Stimulated activated effector memory CD8-positive, alpha-beta T cell treated with anti-CD3 and anti-CD28 coated beads, Interleukin-12 subunit alpha, Interleukin-12 subunit beta, amount 100 ng/mL, for 72 hours (primary cell): Measurements from ENCODE around the gene PRKRIP1.
"Not testable (repeated sequence)": the region's sequence is repeated elsewhere in the genome, so short reads cannot be mapped to it uniquely, and the experiment has no call there.

ENCODE experiments used
- ATAC-seq: fragments of 150-1000 bp; cut with Tn5 transposase; 2 replicates; pipeline ENCODE4 v1.10.0; 2021
- DNase-seq, 2 donors: peaks; one replicate each; pipeline ENCODE4 v3.0.0; 2021 to 2022; ENCODE audit warnings: low spot score in 2 of 2
- H3K27ac Mint-ChIP-seq: one replicate; pipeline ENCODE4 v1.8.0; 2022; ENCODE audit warnings: mild to moderate bottlenecking, mixed read lengths
- H3K36me3 Mint-ChIP-seq: one replicate; pipeline ENCODE4 v1.8.0; 2022; ENCODE audit warnings: mild to moderate bottlenecking, mixed read lengths
- H3K4me1 Mint-ChIP-seq: one replicate; pipeline ENCODE4 v1.8.0; 2022; ENCODE audit warnings: mixed read lengths
- H3K4me3 Mint-ChIP-seq: one replicate; pipeline ENCODE4 v1.8.0; 2022; ENCODE audit warnings: mild to moderate bottlenecking, mixed read lengths
- H3K9me3 Mint-ChIP-seq: one replicate; pipeline ENCODE4 v1.8.0; 2022; ENCODE audit warnings: mixed read lengths

Gene PRKRIP1, protein sequence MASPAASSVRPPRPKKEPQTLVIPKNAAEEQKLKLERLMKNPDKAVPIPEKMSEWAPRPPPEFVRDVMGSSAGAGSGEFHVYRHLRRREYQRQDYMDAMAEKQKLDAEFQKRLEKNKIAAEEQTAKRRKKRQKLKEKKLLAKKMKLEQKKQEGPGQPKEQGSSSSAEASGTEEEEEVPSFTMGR

DNA sequence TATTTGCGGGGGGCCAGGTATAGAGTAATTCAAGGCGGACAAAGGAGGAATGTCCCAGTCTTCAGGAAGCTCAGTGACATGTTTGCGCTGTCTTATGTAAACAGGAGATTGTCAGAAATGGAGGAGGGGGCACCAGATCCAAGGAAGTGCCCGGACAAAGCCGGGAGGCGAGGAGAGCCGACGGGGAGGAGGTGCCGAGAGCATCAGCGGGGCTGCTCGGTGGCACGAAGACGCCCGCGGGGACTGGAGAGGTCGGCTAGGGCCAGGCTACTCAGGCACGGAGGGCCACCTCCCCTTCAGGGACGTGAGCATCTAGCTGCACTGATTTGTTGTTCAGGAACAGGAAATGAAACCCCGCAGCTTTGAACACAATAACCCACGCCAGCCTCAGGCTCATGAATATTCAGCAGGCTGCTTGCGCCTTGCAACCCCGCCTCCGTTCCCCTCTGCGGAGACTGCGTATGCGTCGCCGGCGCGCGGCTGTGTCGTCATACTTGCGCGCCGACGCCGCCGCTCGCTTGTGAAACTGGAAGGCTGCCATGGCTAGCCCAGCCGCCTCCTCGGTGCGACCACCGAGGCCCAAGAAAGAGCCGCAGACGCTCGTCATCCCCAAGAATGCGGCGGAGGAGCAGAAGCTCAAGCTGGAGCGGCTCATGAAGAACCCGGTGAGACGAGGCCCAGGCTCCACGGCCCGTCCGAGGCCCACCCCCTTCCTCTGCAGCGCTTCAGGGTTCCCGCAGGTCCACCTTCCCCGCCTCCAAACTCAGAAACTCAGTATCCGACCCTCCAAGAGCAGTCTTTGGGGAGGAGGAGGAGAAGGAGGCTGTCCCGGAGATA, at the start of gene PRKRIP1:
TSS of gene PRKRIP1 (plus strand) at position 491 of the 837 bp plus-strand sequence. CDS start at position 540, 49 bp downstream.
- DNase-seq (peak; percentile 63 to 87), ATAC-seq (peak; percentile 99)
- peaks cover 97% of the 10 kb centered on the region for H3K36me3 Mint-ChIP-seq
- H3K4me3 Mint-ChIP-seq, result peak within 1 kb of the TSS; percentile 85
- H3K4me1 Mint-ChIP-seq, result peaks cover 15% of the 10 kb centered on the region
- no peaks in the 10 kb centered on the region for H3K9me3 Mint-ChIP-seq
- H3K27ac Mint-ChIP-seq, result peak within 1 kb of the TSS; percentile 91

DNA sequence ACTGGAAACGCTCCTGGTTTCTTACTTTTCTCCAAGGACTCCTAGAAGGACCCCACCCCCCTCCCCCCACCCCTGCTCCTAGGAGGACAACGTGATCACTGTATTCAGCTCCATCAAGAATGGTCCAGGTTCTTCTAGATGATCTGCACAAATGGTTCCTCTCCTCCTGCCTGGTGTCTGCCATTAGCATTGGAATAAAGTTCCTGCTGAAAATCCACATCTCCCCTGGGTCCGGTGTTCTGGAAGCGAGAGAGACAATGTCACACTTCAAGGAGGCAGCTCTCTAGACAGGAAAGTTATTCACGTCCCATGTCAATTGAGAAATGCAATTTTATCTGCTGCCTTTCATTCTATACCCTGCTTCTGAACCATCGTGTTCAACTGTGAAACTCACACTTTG, 49.2 kb upstream of the PRKRIP1 start:
- H3K4me1 Mint-ChIP-seq, H3K9me3 Mint-ChIP-seq, ATAC-seq, H3K27ac Mint-ChIP-seq, H3K4me3 Mint-ChIP-seq, H3K36me3 Mint-ChIP-seq: not testable (repeated sequence)
- DNase-seq, result peak in 1 of 2 donors; percentile 60

DNA sequence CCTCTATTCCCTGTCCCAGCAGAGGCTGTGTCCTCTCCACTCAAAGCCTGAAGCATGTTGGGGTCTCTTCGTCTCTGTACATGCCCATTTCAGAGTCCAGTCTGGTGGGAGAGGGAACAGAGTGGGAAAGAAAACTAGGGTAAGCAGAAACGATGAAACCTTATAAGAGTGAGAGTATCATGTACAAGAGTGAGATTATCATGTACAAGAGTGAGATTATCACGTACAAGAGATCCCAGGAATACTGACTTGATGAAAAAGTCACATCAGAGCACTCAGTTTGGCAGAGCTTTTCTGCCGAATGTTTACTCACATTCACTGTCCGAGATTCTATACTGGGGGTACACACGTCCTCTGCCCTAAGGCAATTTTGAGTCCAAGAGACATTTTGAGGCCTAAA, 39.8 kb upstream of the PRKRIP1 start, which contains the start of gene SPDYE6:
TSS of gene SPDYE6 (minus strand) at position 101 of the 400 bp plus-strand sequence. CDS start 421 bp downstream, outside the sequence.
- not testable (repeated sequence) for DNase-seq, H3K9me3 Mint-ChIP-seq, H3K4me3 Mint-ChIP-seq, H3K4me1 Mint-ChIP-seq, H3K36me3 Mint-ChIP-seq, ATAC-seq, H3K27ac Mint-ChIP-seq

DNA sequence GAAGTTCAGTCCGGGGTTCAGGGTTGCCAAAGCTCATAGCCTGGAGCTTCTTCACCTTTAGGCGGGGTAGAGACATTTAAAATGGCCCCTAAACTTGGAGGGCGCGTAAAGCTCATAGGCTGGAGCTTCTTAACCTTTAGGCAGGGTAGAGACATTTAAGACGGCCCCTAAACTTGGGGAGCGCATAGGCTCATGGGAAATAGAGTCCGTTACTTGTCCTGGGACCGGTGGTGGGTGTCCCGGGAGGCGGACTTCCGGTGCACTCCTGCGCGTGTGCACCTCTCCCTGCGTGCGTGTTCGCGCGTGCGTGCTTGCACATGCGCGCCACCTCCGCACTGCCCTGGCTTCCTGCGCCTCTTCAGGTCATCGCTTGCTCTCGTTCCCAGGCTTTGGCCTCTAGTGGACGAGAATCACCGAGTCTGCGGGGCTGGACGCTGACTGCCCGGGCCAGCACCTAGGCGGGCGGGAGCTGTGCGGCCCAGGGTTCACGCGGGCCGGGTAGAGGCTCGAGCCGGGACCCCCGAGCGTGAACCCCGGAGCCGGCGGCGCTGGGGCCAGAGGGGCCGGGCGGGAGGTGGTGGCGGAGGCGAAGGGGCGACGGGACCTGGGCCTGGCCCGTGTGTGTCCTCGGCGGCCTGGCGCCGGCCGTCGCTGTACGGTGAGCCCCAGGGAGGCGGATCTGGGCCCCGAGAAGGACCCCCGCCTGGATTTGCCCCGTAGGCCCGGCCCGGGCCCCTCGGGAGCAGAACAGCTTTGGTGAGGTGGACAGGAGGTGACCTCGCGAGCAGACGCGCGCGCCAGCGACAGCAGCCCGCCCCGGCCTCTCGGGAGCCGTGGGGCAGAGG, 32.4 kb upstream of the PRKRIP1 start:
- ATAC-seq, result peak; percentile 100
- peaks cover 38% of the 10 kb centered on the region for H3K36me3 Mint-ChIP-seq
- peak; percentile 79 to 94 for DNase-seq
- H3K27ac Mint-ChIP-seq, result peak overlapping the region; percentile 88
- H3K4me1 Mint-ChIP-seq, H3K9me3 Mint-ChIP-seq: not testable (repeated sequence)
- H3K4me3 Mint-ChIP-seq, result peak overlapping the region; percentile 84

DNA sequence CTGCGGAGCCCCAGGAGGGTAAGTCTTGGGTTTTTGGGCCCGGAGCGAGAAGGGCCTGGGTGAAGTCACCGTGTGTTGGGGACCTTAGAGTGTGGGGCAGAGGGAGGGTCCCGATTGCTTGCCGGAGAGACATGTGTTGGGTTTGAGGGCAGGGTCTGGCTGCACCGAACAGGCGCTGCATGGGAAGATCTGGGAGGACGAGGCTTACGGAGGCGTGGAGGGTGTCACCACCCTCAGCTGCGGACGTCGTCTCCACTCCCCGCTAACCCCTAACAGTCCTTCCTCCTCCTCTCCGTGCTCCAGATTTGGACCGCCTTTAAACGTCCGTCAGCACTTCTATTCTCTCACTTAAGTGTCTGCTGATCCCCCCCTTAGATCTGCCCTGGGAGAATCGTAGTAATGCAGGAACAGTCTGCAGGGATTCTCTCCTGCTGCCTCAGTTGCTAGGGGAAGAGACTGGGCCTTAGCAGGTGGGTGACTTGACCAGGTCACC, 31.7 kb upstream of the PRKRIP1 start:
- not testable (repeated sequence) for H3K4me1 Mint-ChIP-seq, ATAC-seq, H3K9me3 Mint-ChIP-seq, DNase-seq
- peak overlapping the region; percentile 84 for H3K4me3 Mint-ChIP-seq
- peak overlapping the region; percentile 88 for H3K27ac Mint-ChIP-seq
- H3K36me3 Mint-ChIP-seq, result peaks cover 38% of the 10 kb centered on the region

DNA sequence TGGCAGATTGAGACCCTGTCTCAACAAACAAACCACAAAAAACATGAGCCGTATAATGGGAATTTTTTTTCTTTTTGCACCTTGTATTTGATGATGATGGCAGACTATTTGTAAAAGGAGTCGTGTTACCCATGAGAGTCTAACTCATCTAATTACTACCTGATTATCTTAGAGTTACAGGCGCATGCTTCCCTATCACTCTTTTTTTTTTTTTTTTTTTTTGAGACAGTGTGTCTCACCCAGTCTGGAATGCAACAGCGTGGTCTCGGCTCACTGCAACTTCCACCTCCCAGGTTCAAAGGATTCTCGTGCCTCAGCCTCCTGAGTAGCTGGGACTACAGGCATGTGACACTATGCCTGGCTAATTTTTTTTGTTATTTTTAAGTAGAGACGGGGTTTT, 30.8 kb upstream of the PRKRIP1 start:
- Mint-ChIP-seq H3K4me1 (peaks cover 14% of the 10 kb centered on the region), H3K36me3 (peaks cover 45% of the 10 kb centered on the region), H3K4me3 (peak overlapping the region; percentile 84)
- not testable (repeated sequence) for ATAC-seq, H3K9me3 Mint-ChIP-seq, H3K27ac Mint-ChIP-seq, DNase-seq

DNA sequence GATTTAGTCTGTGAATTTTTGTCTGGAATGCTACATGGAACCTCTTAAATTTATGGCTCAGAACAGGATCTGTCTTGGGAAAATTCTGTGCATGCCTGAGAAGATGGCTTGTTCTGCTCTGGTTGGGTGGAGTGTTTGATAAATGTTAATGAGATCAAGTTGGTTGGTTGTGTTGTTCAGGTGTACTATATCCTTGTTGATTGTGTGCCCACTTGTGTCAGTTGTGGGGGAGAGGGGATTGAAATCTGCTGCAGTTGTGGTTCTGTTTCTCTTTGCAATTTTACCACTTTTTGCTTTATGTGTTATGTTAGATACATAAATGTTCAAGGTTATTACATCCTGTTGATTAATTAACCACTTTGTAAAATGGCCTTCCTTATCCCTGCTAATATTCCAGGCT, 26.1 kb upstream of the PRKRIP1 start:
- H3K4me3 Mint-ChIP-seq, H3K27ac Mint-ChIP-seq: not testable (repeated sequence)
- peaks cover 80% of the 10 kb centered on the region for H3K36me3 Mint-ChIP-seq

DNA sequence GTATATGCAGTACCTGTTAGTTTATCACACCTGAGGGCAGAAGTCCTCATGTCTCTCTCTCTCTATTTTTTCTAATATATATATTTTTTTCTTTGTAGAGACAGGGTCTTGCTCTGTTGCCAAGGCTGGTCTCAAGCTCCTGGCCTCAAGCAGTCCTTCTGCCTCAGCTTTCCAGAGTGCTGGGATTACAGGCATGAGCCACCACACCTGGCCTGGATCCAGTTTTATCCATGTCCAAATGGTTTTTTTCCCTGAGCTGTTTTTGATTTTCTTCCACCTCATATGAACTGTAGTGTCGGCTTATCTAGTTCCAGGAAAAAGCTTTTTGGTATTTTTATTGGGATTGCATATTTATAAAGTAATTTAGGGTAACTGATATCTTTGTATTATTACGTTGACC, 23.4 kb upstream of the PRKRIP1 start:
- ATAC-seq, H3K27ac Mint-ChIP-seq, H3K9me3 Mint-ChIP-seq, H3K4me3 Mint-ChIP-seq, DNase-seq: not testable (repeated sequence)
- Mint-ChIP-seq H3K4me1 (peaks cover 37% of the 10 kb centered on the region), H3K36me3 (peaks cover 82% of the 10 kb centered on the region)

More for the DNA sequence above, 26.1 kb upstream of the PRKRIP1 start:
- not testable (repeated sequence) for H3K9me3 Mint-ChIP-seq, ATAC-seq, DNase-seq
- H3K4me1 Mint-ChIP-seq, result peaks cover 34% of the 10 kb centered on the region

DNA sequence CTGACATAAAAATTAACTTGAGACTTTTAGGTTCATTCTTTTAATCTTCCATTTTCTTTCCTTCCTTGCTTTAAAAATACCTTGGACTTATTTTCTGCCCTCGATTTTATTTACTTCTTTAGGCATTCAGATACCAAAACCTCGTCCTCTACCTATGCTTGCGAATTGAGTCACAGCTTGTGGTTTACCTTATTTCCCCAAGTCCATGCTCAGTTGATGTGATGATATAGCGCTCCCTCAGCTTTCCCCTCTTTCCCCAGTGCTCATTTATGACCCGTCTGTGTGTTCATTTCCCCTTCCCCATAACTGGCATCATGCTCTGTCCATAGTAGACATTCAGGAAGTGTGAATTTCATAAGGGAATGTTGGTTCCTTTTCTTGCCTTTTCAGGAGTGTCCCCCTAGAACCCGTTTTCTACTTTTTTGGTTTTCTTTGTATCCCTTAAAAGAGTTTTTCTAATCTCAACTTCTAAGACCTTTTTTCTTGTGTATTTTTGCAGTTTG, 19.1 kb upstream of the PRKRIP1 start:
- DNase-seq, result no peak
- Mint-ChIP-seq H3K4me1 (peaks cover 21% of the 10 kb centered on the region), H3K36me3 (peaks cover 96% of the 10 kb centered on the region), H3K27ac (peak overlapping the region; percentile 11), H3K4me3 (no peak overlapping the region), H3K9me3 (no peaks in the 10 kb centered on the region)
- ATAC-seq, result no peak

DNA sequence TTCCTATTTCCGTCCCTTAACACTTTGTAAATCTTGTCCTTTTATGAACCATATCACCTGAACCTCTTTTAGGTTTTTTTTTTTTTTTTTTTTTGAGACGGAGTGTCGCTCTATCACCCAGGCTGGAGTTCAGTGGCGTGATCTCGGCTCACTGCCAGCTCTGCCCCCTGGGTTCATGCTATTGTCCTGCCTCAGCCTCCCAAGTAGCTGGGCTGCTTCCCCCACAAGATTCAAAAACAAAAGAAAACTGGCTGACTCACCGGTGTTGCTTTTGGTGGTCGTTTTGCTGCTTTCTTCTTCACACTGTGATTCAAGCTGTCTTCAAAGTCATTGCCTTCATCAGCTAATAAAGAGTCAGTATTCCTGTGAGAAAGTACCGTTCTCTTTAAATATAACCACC, 15.3 kb upstream of the PRKRIP1 start:
- DNase-seq, H3K27ac Mint-ChIP-seq, H3K4me3 Mint-ChIP-seq, H3K9me3 Mint-ChIP-seq, H3K4me1 Mint-ChIP-seq, ATAC-seq: not testable (repeated sequence)
- peaks cover 97% of the 10 kb centered on the region for H3K36me3 Mint-ChIP-seq

DNA sequence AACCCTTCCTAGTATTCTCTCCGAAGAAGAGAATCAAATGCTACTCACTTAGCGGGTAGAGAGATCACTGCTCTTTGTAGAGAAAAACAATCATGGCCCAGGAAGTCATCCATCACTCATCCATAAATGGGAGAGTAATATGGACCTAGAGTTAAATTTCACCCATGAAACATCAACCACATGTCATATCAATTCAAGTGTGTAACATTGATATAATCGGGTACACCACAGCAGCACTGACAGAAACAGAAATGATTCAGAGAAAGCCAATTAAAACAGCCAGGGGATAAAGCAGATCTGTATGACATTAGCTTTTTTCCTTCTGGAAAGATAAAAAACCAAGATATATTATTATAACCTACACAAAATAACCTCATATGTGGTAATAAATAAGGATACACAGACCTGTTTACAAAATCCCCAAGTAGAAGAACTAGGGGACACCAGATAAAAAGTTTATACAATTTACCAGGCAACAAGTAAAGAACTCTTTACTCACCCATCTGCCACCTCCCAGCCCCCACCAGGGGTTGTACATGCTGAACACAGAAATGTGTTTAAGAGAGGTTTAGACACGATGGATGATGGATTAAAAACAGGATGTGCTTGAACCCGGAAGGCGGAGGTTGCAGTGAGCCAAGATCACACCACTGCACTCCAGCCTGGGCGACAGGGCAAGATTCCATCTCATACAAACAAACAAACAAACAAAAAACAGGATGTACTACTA, 14.3 kb upstream of the PRKRIP1 start:
- peaks cover 98% of the 10 kb centered on the region for H3K36me3 Mint-ChIP-seq
- DNase-seq, H3K4me1 Mint-ChIP-seq, H3K4me3 Mint-ChIP-seq, ATAC-seq, H3K9me3 Mint-ChIP-seq, H3K27ac Mint-ChIP-seq: not testable (repeated sequence)

DNA sequence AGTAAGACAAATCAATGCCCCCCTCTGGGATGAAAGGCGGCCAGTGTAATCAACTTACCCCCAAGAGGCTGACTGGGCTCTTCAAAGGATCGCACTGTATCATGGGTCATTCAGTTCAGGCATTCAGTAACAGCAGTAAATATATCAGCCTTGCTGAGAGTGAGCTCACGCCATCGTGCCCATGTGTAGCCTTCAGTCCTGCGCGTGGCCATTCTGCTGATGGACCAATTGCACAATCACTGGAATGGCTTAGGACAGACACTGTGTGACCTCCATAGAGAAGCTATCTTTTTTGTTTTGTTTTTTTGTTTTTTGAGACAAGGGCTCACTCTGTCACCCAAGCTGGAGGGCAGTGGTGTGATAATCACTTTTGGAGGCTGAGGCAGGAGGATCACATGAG, 9.1 kb upstream of the PRKRIP1 start:
- H3K4me1 Mint-ChIP-seq, result no peaks in the 10 kb centered on the region
- H3K4me3 Mint-ChIP-seq, result no peak overlapping the region
- H3K9me3 Mint-ChIP-seq, result no peaks in the 10 kb centered on the region
- ATAC-seq (no peak), DNase-seq (no peak)
- H3K27ac Mint-ChIP-seq, result peak overlapping the region; percentile 32
- H3K36me3 Mint-ChIP-seq, result peaks cover 90% of the 10 kb centered on the region

DNA sequence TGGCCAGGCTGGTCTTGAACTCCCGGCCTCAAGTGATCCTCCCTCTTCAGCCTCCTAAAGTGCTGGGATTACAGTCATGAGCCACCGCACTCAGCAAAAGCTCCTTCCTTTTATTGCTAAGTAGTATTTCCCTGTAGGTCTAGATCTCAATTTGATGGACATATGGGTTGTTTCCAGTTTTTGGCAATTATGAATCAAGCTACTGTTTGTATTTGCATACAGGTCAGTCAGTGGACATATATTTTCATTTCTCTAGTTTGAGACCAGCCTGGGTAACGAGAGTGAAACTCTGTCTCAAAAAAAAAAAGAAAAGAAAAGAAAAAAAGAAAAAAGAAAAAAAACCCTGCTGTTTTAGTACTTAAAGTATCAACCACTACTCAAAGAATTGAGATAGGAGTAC, 6.4 kb upstream of the PRKRIP1 start:
- Mint-ChIP-seq H3K36me3 (peaks cover 92% of the 10 kb centered on the region), H3K9me3 (no peaks in the 10 kb centered on the region), H3K27ac (no peak overlapping the region), H3K4me1 (no peaks in the 10 kb centered on the region), H3K4me3 (no peak overlapping the region)
- DNase-seq (no peak), ATAC-seq (no peak)

DNA sequence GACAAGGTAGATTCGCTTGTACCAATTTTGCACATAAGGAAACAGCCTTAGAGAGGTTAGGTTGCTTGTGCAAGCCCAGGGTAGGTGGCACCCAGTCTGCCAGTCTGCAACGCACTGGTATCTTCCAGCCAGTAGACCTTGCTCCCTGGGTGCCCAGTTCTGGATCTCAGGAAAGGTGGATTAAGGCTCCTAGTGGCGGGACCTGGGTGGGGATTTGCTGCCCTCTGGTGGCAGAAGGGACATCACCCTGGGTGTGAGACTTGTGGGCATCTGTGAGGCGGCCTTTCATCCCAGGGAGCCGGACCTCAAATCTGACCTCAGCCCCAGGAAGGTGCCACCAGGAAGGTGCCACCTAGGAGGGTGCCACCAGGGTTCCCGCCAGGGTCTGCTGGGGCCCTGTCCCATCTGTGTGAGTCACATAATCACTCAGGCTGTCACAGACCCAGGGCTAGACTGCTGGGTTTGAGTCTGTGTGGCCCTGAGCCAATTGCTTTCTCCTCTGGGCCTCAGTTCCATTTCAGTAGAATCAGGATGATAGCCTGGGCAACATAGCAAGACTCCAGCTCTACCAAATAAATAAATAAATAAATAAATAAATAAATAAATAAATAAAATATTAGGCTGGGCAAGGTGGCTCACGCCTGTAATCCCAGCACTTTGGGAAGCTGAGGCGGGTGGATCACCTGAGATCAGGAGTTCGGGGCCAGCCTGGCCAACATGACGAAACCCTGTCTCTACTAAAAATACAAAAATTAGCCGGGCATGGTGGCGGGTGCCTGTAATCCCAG, 5.3 kb upstream of the PRKRIP1 start:
- DNase-seq, result peak; percentile 58 to 83
- H3K36me3 Mint-ChIP-seq, result peaks cover 92% of the 10 kb centered on the region
- ATAC-seq, result peak; percentile 82
- H3K4me1 Mint-ChIP-seq, result peaks cover 6% of the 10 kb centered on the region
- no peak overlapping the region for H3K4me3 Mint-ChIP-seq
- no peaks in the 10 kb centered on the region for H3K9me3 Mint-ChIP-seq
- no peak overlapping the region for H3K27ac Mint-ChIP-seq
